Hindlimb muscle (tissue), 1 donor: ENCODE data around the gene EXOC7. TPM values are rescaled to one million over a fixed set of nuclear protein-coding genes. Genes with fewer than 3 reads are reported as not detected.

ENCODE experiments used
- DNase-seq: peaks from one replicate; pipeline ENCODE4 v3.0.0-alpha.2; 2013
- polyA plus RNA-seq: library from polyadenylated mRNA; unstranded; fragments of 120-200 nt; gene quantifications from one replicate; pipeline ENCODE4 v1.2.1, GENCODE V29; 2013; ENCODE audit not compliant: insufficient read length

Gene EXOC7, protein sequence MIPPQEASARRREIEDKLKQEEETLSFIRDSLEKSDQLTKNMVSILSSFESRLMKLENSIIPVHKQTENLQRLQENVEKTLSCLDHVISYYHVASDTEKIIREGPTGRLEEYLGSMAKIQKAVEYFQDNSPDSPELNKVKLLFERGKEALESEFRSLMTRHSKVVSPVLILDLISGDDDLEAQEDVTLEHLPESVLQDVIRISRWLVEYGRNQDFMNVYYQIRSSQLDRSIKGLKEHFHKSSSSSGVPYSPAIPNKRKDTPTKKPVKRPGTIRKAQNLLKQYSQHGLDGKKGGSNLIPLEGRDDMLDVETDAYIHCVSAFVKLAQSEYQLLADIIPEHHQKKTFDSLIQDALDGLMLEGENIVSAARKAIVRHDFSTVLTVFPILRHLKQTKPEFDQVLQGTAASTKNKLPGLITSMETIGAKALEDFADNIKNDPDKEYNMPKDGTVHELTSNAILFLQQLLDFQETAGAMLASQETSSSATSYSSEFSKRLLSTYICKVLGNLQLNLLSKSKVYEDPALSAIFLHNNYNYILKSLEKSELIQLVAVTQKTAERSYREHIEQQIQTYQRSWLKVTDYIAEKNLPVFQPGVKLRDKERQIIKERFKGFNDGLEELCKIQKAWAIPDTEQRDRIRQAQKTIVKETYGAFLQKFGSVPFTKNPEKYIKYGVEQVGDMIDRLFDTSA
- 84.2 TPM for polyA plus RNA-seq

DNA sequence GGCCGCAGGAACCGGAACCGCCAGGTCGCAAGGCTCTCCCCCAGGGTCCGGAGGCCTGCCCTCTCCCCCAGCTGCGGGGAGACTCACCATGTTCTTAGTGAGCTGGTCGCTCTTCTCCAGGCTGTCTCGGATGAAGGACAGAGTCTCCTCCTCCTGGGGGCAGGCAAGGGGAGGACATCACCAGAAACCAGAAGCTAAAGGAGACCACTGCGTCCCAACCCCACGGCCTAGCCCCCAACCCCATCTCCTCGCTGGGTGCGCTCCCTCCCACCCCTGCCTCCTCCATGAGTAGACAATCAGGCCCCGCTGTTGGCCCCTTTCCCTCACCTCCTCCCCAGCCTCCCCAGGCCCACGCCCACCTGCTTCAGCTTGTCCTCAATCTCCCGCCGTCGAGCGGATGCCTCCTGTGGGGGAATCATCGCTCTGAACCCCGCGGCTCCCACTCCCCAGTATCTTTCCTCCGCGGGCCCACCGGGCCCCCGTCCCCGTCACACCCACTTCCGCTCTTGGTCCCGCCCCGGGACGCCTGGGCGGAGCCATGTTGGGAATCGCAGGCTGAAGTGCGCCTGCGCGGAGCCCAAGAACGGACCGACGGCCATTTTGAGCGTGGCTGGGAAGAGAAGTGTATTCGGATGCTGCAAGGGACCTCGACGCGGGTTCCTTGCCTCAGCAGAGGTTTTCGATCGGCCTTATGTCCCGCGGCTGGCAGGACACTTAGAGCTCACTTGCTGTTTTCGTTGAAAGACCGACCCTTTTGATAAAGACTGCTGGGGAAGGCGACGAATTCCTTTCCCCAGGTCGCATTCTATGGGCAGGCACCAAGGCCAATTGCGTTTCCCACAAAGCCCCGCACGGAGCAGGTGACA lies at the start of gene EXOC7:
Gene EXOC7 (minus strand): TSS at position 514 of the 866 bp plus-strand sequence. CDS start 95 bp downstream, at position 419.
- peak; percentile 97 for DNase-seq

DNA sequence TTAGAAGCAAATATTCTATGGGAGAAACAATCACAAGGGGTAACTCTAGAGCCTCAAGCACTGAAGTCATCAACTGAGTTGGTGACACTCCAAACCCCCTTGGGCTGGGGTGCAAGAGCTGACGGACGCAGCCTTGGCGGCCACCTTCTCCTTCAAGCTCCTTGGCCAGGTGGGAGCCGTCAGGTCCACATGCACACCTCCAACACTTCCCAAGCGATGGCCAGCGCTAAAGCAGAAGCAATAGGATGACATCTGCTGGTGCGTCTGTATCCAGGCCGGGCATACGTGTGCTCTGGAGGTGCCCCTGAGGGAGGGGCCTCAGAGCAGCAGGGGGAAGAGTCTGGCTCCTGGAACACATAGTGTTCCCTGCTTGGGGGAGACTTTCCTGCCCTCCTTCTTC lies 49.6 kb upstream of the EXOC7 start:
- no peak for DNase-seq

- DNase-seq: no peak
These were observed 49.0 kb upstream of the EXOC7 start for GRCh38 chr17:76152591-76152990.

DNA sequence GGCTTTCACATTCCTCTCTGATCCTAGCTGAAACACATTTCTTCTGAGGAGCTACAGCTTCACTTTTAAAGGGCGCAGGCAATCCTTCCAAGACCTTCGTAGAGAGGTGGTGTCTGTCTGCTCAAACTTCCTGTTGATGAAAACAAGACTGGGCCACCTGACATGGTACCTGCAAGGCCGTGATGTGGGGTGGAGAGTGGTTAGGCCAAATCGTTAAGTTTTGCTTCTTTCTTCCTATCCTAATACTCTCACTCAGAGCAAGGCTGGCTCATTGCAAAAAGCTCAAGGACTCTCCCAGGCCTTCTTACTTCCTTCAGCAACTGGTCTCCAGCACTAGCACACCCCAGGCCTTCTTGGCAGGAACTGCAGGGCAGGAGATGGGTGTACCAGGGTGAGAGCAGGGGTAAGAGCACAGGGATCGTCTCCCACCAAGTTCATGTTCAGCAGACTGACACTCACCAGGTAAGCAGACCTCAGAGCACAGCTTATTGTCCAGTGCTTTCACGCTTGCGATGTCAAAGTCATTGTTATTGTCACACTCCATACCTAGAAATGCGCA lies 48.4 kb upstream of the EXOC7 start:
- DNase-seq: no peak

GRCh38 chr17:76150712-76151622 lies 47.4 kb upstream of the EXOC7 start:
- no peak for DNase-seq

DNA sequence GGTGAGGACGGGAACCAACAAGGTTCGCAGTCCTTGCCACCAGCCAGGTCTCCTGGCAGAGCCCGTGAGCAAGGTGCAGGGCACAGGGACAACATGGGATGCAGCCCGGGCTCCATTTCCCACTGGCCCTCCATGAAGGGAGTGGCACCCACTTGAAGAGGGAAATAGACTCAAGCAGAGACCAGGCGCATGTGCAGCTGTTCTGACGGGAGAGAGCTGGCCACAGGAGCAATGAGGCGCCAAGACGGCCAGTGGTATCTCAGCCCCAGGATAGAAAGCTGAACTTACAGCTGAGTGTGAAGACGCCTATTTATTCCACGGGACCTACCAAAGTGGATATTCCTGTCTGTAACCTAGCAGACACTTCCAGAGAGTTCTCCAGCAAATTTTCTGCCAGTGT lies 45.6 kb upstream of the EXOC7 start:
- no peak for DNase-seq

DNA sequence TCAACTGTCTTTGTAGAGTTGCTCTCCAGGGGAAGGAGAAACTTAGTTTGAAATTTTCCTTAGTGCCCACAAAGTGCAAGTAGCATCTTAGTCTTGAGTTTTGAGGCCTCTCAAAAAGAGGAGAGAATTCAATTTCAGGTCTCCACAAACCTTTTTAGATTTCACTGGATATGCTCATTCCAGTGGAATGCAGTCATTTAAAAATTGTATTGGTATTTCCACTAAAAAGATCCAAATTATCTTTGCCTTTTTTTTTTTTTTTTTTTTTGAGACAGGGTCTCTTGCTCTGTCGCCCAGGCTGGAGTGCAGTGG lies 44.4 kb upstream of the EXOC7 start:
- DNase-seq: no peak

- no peak for DNase-seq
These were observed 43.8 kb upstream of the EXOC7 start for GRCh38 chr17:76147211-76148014.

- DNase-seq: no peak
These were observed 42.7 kb upstream of the EXOC7 start for GRCh38 chr17:76146053-76146851.

DNA sequence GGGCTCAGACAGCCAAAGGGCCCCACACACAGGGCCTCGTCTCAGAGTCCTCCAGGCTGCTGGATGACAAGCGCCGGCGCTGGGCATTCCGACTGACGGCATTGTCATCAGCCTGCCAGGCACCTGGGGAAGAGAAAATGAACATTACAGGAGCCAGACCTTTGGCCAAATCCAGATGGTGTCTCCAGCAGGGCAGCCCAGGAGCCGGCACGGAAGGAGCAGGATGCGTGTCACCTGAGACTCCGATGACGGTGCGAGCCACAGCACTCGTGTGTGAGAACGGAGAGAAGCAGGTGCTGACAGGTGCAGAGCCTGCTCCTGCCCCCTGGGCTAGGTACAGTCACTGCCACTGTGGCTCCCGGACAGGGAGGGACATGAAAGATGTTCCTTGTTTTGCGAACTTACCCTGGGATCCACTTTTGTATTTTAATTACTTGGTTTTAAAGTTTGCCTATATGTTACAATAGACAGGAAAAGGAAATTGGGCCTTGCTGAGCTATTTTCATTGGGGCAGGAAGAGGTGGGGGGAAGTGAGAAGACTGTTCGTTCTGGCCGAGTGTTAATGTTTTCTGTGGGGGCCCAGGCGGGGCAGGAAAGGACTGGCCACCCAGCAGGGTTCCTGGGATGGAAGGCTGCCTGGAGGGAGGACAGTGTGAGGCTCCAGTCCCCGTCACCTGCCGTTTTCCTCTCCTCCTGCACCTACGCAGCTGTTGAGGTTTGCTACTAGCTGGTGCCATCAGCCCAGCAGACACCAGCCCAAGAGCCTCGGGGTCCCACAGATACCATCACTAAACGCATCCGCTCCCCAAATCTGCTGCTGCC lies 41.9 kb upstream of the EXOC7 start:
- DNase-seq: no peak

GRCh38 chr17:76142585-76143041 lies 39.0 kb upstream of the EXOC7 start:
- no peak for DNase-seq

DNA sequence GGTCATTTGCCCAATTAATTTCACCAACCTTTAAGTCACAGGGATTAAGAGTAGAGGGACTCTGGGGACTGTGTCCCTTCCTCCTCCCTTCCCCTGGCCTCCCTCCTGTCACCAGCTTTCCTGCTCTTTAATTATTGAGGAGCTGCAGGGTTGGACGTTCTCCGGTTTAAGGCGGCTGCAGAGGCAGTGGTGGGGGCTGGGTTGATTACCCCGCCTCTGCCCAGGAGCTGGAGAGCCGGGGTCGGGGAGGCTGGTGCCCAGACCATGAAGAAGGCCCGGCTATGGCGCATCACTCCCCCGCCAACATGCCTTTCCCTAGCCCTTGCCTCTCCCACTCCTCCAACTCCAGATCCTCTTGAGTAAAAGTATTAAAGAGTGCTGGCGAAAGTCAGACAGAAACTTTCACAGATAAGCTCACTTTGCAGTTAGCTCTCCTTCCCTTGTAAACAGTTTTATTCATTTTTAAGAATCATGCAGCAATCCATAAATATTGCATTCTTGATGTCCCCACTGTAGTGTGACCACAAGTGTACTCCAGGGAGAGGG lies 38.5 kb upstream of the EXOC7 start:
- no peak for DNase-seq

- peak; percentile 80 for DNase-seq
These were observed 37.8 kb upstream of the EXOC7 start, which contains the start of gene FOXJ1 for GRCh38 chr17:76141212-76142038. TSS of gene FOXJ1 (minus strand) at chr17:76141245. CDS start at chr17:76140395, 850 bp downstream.

GRCh38 chr17:76140661-76141211 lies 37.1 kb upstream of the EXOC7 start:
- no peak for DNase-seq

GRCh38 chr17:76139801-76140660 lies 36.4 kb upstream of the EXOC7 start:
- DNase-seq: no peak
